HG02970 (cell line): ENCODE data around the gene SPTLC2.

Experiments used
- ATAC-seq: cut with Tn5 transposase; IDR thresholded peaks from one replicate; pipeline ENCODE4 v1.9.1; 2021; ENCODE audit warnings: mild to moderate bottlenecking, moderate library complexity, moderate number of reproducible peaks; ENCODE audit not compliant: unreplicated experiment, low FRiP score

Gene SPTLC2

GRCh38 chr14:77511486-77512162 lies 104.8 kb downstream of the SPTLC2 start:
- ATAC-seq = no peak

- no peak for ATAC-seq
Observed at GRCh38 chr14:77509366-77509765, 107.1 kb downstream of the SPTLC2 start.

DNA sequence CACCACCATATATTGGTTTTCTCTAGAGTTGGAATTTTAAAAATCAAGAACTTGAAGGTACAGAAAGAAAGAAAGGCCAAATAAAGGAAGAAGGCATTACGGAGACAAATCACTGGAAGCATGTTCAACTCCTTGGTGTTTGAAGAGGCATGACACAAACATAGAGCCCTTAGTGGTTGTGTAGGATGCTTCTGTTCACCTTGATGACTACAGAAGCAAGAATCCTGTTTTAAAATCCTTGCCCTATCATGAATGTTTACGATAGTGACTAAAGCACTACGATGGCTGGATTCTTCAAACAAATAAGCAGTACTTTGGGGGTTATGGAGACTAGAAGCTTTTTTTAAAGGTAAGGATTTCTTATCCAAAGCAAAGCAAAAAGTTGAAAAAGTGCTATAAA lies 107.6 kb downstream of the SPTLC2 start:
- ATAC-seq = no peak

DNA sequence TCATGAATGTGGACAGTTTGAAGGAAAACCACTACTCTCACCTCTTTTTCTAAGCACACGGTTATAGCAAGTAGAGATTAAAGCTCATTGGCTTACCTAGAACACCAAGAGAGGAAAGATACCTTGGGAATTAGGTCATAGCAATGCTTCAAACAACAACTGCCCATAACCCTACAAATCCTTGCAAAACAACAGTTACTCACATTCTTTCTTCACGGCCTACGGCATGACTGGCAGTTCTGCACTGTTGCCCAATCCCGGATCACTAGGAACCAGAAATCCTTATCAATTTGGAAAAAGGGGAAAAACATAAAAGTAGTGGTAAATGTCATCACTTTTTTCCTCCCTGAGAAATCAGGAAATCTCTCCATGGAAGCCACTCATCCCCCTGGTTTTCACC lies 108.2 kb downstream of the SPTLC2 start:
- ATAC-seq = no peak

DNA sequence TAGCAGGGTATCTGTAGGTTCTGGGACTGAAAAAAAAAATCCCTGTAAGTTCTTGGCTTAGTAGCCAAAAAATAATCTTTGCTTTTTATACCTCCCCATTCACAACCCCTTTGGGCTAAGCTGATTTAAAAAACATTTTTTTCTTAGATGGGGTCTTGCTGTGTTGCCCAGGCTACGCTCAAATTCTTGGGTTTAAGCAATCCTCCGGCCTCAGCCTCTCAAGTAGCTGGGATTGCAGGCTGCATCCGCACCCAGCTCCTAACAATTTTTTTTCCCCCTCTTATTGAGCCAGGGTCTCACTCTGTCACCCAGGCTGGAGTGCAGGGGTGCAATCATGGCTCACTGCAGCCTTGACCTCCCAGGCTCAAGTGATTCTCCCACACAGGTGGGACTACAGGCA lies 108.7 kb downstream of the SPTLC2 start:
- ATAC-seq = no peak

GRCh38 chr14:77505031-77505430 lies 111.4 kb downstream of the SPTLC2 start:
- ATAC-seq = no peak

GRCh38 chr14:77503138-77503537 lies 113.3 kb downstream of the SPTLC2 start:
- no peak for ATAC-seq

DNA sequence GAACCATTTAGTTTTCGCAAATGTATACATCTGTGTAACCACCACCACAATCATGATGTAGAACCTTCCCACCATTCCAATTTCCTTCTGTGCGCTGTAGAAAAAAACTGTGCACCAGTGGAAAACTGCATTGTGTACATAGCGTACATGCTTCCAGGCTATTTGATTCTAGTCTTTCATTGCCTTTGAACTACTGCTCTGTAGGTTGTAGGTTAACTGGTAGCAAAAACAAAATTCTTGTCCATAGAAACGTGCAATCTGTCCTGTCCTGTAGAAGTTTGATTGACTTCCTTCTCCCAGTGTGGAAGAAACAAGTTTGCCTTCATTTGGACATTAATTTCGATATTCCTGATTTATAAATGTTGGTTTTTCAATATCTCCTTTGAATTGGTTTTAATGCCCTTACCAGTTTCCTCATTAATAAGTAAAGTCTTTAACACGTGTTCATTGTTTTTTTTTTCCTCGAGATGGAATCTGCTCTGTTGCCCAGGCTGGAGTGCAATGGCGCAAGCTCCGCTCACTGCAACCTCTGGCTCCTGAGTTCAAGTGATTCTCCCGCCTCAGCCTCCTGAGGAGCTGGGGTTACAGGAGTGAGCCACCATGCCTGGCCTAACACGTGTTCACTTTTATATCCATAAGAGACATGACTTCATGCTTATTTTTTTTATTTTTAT lies 114.2 kb downstream of the SPTLC2 start:
- no peak for ATAC-seq

DNA sequence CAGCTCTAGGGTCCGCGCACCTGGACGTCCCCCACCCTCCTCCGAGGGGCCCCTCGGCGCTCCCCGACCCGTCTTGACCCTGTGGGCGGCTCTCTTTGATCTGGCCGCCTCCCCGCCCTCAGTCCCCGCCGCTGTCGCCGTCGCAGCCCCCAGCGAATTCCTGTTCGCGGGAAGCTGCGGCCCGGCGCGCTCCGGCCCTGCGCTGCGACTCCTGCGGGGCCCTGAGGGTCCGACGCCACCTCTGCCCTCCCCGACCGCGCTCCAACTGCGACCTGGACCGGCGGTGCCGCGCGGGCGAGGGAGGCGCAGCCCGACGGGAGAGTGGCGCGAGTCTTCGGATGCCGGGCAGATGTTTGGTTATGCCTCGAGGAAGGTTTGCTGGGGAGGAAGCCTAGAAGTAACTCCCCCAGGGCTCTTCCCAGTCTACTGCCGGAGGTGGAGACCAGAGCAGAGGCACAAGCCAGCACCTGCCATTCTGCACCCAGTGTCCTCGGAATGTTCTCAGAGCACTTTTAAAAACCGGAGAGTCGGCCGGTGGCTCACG lies 117.4 kb downstream of the SPTLC2 start:
- ATAC-seq = no peak

- no peak for ATAC-seq
Observed at GRCh38 chr14:77498120-77498979, 118.1 kb downstream of the SPTLC2 start, which contains the start of gene ISM2. Gene ISM2, minus strand, starts transcription at chr14:77498816. Its CDS starts 23 bp downstream, at chr14:77498793.

DNA sequence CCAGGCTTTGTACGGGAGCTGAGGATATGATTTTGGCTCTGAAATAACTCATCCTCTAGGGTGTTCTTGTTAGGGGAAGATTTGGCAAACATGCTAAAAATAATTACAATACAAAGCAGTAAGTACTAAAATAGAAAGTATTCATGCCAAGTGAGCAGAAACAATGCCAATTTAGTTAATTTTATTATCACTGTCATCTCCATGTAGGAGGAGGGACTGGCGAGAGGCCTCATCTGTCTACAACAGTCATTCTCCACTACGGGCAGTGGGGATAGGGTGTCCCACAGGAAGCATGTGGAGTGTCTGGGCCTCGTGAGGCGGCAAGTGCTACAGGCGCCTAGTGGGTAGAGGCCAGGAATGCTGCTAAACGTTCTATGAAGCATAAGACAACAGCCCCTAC lies 121.1 kb downstream of the SPTLC2 start:
- ATAC-seq = no peak

GRCh38 chr14:77491056-77491455 lies 125.4 kb downstream of the SPTLC2 start:
- ATAC-seq = no peak

DNA sequence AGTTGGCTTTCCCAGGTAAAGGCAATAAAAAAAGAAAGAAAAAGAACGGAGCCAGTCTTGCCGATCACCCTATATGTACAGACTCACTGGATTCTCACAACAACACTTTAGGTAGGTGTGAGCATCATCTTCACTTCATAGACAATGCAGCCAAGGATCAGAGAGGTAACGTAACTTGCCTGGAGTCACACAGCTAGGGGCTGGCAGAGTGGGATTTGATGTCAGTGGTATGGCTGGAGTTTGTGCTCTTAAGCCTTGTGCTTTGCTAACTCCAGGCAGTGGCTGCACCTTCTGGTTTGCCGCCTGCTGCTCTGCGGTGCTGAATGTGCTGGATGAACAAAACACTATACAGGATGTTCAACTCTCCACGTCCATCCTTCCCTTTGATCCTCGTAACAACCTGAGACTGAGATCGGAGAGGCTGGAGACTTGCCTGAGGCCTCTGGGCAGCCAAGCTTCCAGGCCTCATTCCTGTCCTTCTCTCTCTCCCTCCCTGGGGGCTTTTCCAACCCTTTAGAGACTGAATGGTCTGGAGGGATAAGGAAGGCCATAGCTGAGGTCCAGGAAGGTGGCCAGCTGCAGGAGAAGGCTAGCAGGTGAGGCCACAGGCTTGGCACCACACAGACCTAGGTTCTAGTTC lies 126.0 kb downstream of the SPTLC2 start:
- ATAC-seq = no peak

- ATAC-seq = no peak
Observed at GRCh38 chr14:77489041-77489440, 127.4 kb downstream of the SPTLC2 start.

DNA sequence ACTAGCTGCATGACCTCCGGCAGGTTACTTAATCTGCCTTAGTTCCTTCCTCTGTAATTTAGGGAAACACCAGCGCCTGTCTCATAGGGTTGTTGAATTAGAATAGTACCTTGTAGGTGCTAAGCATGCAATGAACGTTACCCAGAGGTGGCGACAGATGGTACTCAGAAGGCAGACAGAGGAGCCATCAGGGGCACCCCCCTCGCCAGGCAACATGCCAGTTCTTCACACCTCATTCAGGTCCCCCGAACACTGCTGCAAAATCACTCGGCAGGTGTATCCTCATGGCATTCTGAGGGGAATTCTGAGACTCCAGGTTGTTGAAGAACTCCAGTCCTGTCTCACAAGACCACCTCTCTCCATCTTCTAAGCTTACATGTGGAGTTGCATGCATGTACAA lies 127.9 kb downstream of the SPTLC2 start:
- ATAC-seq = no peak

DNA sequence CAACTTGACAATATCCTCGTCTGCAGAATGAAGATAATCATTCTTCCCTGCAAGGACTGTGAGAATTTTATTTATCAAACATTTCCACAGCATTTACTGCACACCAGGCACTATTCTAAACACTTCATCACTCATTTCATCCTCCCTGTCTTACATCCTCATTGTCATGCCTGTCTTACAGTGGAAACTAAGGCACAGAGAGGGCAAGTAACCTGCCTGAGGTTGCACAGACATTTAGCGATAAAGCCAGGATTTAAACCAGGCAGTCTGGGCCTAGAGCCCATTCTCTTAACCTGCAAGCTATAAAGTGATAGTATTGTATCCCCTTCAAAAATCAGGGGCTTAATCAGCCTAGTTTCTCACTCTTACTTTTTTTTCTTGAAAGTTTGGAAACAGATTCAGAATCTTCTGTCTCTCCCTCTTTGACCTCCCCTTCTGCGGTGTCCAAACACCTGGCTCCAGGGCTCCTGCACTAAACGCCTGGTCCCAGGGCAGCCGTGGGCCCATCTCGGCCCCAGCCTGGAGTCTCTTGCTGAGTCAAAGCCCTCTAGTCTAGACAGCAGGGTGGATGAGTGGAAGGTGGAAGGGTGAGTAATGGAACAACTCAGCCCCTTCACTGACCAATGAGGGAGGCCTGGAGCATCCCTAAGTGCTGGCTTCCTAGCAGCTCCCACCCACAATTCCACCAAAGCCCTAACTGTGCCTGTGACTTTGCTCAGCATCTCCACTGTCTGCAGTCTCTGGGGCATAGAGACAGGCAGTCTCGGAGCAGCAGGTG lies 130.3 kb downstream of the SPTLC2 start:
- no peak for ATAC-seq

GRCh38 chr14:77485256-77485655 lies 131.2 kb downstream of the SPTLC2 start:
- ATAC-seq = no peak

DNA sequence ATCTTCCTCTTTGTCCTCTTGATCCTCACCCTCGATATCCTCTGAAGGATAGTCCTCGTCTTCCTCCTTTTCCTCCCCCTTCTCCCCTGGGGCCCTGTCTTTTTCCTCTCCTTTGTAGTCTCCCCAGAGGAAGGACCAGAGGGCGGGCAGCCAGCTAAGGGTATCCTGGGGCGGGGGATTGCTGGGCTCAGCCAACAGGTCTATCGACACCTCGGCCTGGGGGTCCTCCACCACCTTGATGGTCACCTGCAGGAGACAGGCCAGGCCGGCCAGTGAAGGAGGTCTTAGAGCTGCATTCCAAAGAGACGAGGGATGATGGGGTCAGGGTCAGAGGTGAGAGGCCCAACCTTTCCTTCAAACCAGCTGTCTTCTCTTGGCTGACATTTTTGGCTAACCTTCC lies 134.0 kb downstream of the SPTLC2 start:
- no peak for ATAC-seq

DNA sequence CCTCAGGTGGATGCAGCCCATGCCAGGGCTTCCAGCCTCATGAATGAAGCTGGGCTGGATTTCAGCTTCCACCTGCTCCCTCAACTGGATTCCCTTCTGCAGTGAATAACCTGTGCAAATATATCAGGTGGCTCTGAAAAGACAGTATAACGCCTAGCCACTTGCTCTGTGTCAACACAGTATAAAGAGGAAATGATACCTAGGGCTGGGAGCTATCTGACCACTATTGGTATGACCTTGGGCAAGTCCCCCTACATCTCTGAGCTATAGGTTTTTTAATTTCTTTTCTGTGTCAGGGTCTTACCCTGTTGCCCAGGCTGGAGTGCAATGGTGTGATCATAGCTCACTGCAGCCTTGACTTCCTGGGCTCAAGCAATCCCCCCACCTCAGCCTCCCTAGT lies 137.6 kb downstream of the SPTLC2 start:
- peak; percentile 68 for ATAC-seq

GRCh38 chr14:77478029-77478428 lies 138.4 kb downstream of the SPTLC2 start:
- ATAC-seq = no peak
